HG03097 (cell line): ENCODE measurements around the gene CDC14B.

Experiments
- ATAC-seq: cut with Tn5 transposase; IDR thresholded peaks from one replicate; pipeline ENCODE4 v1.9.1; 2021; ENCODE audit not compliant: unreplicated experiment, low FRiP score

The CDC14B gene

GRCh38 chr9:96489482-96489979, 130.1 kb downstream of the CDC14B start:
- no peak for ATAC-seq

DNA sequence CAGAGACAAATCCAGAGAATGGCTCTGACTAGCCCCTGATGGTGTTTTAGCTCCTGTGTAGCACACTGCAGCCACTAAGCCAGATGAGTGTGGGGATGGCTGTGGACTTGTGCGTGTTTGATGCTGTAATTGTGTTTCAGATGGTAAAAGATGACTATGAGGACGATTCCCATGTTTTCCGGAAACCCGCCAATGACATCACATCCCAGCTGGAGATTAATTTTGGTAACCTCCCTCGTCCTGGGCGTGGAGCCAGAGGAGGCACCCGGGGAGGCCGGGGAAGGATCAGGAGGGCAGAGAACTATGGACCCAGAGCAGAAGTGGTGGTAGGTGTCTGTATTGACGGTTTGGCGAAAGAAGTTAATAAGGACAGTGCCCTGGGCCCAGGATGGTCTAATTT, 131.7 kb downstream of the CDC14B start:
- no peak for ATAC-seq

GRCh38 chr9:96487029-96487396, 132.6 kb downstream of the CDC14B start:
- no peak for ATAC-seq

DNA sequence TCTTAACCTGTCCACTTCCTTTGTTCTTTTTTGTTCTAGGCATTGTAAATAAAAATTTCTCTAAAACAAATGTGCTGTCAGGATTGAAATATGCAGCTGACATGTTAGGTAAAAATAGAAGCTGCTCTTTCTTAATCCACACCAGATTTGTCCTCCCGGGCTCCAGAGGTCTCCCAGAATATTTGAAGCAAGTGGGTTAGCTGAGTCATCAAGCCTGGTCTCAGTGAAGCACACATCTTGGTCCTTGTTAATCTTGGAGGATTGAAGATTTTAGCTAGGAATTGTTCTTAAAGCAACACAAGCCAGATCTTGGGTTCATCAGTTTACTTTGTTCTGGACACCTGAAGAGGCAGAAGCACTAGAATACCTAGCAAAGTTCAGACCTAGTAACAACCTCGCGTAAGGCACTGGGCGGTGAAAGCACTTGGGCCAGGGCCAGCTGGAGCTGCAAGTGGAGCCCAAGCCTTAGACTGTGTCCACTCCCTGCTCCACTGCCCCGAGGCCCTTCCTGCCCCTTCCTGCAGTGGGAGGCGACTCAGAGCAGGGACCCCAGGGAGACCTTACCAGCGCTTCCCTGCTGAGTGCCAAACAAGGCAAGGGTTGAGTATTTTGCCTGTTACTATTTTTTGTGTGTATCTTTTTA, 133.1 kb downstream of the CDC14B start:
- no peak for ATAC-seq

DNA sequence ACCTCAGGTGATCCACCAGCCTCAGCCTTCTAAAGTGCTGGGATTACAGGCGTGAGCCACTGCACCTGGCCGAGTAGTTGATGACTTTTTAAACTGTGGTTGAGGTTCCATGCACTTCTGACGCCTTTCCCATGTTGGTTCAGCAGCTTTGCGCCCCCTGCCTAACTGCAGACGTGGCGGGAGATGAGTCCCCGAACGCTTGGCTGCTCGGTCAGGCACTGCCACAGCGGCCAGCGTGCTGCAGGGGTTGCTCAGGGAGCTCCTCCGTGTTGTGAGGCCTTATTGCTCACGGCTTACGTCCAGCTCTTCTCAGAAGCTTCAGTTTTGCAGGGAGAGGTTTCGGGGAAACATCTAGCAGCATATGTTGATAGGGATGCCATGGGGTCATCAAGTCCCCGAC, 134.4 kb downstream of the CDC14B start:
- no peak for ATAC-seq

DNA sequence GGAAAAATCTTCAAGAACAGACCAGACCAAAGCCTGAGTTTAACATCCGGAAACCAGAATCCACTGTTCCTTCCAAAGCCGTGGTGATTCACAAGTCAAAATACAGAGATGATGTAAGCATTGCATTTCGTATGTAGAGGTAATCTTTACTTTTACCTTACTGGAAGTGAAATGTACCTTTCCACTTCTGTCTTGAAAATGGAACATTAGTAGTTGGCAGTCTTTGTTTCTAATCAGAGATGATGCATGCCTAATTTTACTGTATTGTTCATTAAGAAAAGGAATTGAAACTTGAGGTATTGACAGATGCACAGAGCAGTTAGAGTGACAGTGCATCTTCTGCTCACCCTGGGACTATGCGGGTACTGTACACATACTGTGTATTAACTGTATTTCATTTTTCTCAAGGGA, 135.1 kb downstream of the CDC14B start:
- ATAC-seq, result peak; percentile 80

DNA sequence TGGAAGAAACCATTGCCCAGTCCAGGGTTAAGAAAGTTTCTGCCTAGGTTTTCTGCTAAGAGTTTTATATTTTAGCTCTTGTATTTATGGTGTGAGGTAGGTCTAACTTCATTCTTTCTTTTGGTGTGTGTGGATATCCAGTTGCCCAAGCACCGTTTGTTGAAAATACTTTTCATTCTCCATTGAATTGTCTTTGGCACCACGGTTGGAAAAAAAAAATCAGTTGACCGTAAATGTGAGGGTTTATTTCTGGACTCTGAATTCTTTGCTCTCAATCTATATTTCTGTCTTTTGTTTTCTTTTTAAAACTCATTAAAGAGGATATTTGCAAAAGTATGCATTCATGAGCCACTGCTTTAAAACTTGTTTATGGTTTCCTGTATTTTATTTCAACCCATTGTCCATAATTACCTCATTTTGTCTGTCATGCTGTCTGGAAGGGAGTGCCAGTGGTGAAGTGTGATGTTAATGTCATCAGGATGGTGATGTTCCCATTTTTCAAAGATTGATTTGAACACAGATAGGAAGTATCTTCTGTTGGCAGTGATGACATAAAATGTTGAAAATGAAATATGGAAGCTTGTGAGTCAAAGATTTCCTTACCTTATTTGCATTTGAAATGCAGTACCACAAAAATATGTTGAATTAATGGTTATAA, 135.8 kb downstream of the CDC14B start:
- no peak for ATAC-seq

DNA sequence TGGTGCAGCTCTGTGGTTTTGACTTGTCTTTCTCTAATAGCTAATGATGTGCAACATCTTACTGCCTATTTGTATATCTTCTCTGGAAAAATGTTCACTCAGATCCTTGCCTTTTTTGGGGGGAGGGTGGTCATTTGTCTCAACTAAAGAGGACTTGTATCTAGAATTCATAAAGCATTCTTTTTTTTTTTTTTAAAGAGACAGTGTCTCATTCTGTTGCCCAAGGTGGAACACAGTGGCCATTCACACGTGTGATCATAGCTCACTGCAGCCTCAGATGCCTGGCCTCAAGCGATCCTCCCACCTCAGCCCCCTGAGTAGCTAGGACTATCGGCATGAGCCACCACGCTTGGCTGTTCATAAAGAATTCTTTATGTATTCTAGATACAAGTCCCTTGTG, 136.4 kb downstream of the CDC14B start:
- no peak for ATAC-seq

DNA sequence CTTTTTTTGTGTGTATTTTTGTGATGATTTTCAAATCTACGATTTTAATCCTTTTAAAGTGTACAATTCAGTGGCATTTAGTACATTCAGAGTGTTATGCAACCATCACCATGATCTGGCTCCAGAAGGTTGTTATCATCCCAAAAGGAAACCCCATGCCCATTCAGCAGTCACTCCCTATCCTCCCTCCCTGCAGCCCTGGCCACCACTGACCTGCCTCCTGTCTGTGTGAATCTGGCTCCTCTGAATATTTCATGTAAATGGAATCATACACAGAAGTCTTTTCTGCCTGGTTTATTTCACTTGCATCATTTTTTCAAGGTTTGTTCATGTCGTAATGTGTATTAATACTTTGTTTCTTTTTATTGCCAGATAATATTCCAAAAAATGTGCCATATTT, 137.2 kb downstream of the CDC14B start:
- ATAC-seq, result no peak

- ATAC-seq, result no peak
Measured at GRCh38 chr9:96480736-96481135, 138.9 kb downstream of the CDC14B start.

GRCh38 chr9:96478829-96479371, 140.7 kb downstream of the CDC14B start:
- peak; percentile 54 for ATAC-seq

DNA sequence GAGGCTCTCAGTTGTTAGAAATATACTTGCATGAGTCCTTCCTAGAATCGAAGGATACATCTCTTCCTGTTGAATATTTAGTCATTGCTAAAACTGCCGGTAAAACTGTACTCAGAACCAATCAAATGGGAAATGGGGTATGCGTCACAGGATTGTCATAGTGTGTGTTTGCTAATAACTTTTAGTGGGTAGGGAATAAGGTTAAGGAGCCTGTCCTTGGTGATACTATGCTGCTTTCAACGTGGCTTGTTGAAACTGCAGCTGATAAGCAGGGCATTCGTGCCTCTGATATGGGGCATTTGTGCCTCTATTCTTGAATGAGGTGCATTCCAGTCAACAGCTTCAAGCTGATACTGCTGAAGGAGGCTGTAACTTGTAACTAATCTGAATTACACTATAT, 143.1 kb downstream of the CDC14B start:
- ATAC-seq, result no peak

- ATAC-seq, result no peak
Measured at GRCh38 chr9:96476013-96476412, 143.6 kb downstream of the CDC14B start.

DNA sequence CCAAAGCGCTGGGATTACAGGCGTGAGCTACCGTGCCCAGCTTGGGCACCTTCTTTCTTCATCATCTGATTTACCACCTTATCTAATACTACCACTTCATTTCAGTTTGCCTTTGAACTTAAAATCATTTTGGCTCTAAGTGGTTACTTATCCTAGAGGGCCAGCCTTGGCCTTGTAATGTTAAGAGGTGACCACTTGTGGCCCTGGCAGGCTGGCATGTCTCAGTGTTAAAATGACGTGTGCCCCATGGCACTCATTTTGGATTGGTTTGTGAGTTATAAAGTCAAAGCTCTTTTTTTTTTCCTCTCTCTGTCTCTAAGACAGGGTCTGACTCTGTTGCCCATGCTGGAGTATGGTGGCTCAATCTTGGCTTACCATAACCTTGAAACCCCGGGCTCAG, 151.9 kb downstream of the CDC14B start:
- ATAC-seq, result no peak

GRCh38 chr9:96464426-96464825, 155.2 kb downstream of the CDC14B start:
- no peak for ATAC-seq

- no peak for ATAC-seq
Measured at GRCh38 chr9:96462541-96462940, 157.1 kb downstream of the CDC14B start.

DNA sequence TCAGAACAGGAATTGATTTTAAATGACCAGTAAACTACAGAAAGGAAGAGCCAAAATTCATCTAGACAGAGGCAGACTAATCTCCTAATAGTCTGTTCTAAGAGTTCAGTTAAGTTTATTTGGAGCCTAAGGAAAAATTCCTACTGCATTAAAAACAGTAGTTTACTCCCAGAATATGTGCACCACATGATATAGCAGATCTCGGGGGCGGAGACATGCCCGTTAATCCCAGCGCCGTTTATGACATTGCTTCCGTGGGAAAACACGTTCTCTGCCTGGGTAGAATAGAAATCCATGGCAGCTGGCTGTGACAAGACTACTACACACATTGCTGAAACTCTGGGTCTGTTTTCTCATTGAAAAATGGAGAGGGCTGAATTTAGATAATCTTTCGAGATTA, 158.3 kb downstream of the CDC14B start:
- no peak for ATAC-seq

DNA sequence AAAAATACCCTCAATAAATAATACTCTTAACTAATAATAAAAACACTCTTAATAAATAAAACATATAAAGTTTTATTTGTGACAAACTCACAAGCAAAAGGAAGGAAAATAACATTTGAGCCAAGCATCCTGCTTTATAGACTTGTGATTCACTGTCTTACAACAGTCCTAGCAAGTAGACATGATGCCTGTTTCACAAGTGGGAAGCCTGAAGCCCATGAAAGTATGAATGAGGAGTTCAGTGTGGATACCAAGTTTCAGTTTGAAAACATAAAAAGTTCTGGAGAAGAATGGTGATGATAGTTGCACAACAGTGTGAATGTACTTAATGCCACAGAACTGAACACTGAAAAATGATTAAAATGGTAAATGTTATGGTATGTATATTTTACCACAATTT, 158.8 kb downstream of the CDC14B start:
- no peak for ATAC-seq

DNA sequence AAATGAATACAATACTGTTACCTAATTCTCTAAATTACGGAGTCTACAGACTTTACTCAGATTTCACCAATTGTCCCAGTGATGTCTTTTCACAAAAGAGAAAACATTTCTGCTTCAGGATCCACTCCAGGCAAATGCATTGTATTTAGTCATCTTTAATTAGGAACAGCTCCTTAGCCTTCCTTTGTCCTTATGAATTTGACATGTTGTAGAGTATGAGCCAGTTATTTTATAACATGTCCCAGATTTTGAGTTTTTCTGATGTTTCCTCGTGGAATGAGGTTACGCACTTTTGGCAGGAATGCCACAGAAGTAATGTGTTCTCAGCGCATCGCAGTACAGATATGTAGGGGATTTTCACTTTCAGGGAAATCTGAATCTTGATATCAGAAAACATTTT, 159.2 kb downstream of the CDC14B start:
- no peak for ATAC-seq

GRCh38 chr9:96459268-96460007, 160.2 kb downstream of the CDC14B start:
- ATAC-seq, result no peak

DNA sequence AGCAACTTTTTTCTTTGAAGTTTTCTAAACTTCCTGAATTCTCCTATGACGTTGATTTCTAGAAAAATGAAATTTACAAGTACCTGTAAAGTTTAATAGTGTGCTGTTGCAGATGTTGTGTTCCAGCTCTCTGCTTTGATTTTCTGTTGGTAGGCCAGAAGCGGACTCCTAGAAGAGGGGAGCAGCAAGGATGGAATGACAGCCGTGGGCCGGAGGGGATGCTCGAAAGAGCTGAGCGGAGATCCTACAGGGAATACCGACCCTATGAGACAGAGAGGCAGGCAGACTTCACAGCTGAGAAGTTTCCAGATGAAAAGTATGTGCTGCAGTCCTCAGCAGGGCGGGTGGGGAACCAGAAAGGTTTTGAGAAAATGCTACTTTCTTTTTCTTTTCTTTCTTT, 161.4 kb downstream of the CDC14B start:
- no peak for ATAC-seq

DNA sequence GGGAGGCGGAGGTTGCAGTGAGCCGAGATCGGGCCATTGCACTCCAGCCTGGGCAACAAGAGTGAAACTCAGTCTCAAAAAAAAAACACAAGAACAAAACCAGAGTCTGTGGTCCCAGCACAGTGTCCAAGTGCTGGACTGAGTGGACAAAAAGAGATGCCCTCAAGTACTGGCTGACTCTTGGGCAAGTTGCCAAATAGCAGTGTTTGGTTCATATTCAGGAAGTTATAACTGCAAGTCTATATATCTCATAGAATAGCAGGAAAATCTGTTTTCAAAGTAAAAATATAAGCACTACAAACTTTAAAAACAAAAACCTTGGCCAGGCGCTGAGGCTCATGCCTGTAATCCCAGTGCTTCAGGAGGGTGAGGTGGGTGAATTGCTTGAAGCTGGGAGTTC, 162.4 kb downstream of the CDC14B start:
- no peak for ATAC-seq
